HG02763 (cell line): ENCODE measurements around the gene TM2D1.
A peak's percentile ranks its signal among the peaks of the same experiment; 100 is the strongest.
"Not testable (repeated sequence)": the region's sequence is repeated elsewhere in the genome, so short reads cannot be mapped to it uniquely, and the experiment has no call there.

Experiments used
- ATAC-seq: cut with Tn5 transposase; IDR thresholded peaks from one replicate; pipeline ENCODE4 v1.9.1; 2021; ENCODE audit warnings: mild to moderate bottlenecking, moderate library complexity; ENCODE audit not compliant: unreplicated experiment

Gene TM2D1

GRCh38 chr1:61724813-61725694 is at the start of gene TM2D1:
Gene TM2D1, minus strand, starts transcription at chr1:61725141. Its CDS starts 21 bp downstream, at chr1:61725120.
- peak; percentile 100 for ATAC-seq

GRCh38 chr1:61770131-61770530 is 45.2 kb upstream of the TM2D1 start:
- ATAC-seq, result no peak

GRCh38 chr1:61757950-61758349 is 33.0 kb upstream of the TM2D1 start:
- no peak for ATAC-seq

GRCh38 chr1:61756773-61757172 is 31.8 kb upstream of the TM2D1 start:
- no peak for ATAC-seq

- ATAC-seq, result no peak
Measured at GRCh38 chr1:61754545-61754944, 29.6 kb upstream of the TM2D1 start.

GRCh38 chr1:61753998-61754508 is 29.1 kb upstream of the TM2D1 start:
- no peak for ATAC-seq

- ATAC-seq, result no peak
Measured at GRCh38 chr1:61752921-61753389, 28.0 kb upstream of the TM2D1 start.

GRCh38 chr1:61749574-61749973 is 24.6 kb upstream of the TM2D1 start:
- ATAC-seq, result no peak

- ATAC-seq, result no peak
Measured at GRCh38 chr1:61748566-61748965, 23.6 kb upstream of the TM2D1 start.

- ATAC-seq, result no peak
Measured at GRCh38 chr1:61746813-61747212, 21.9 kb upstream of the TM2D1 start.

- ATAC-seq, result no peak
Measured at GRCh38 chr1:61743716-61744580, 19.0 kb upstream of the TM2D1 start.

- no peak for ATAC-seq
Measured at GRCh38 chr1:61743431-61743705, 18.4 kb upstream of the TM2D1 start.

- ATAC-seq, result peak; percentile 53
Measured at GRCh38 chr1:61742620-61743430, 17.9 kb upstream of the TM2D1 start.

- ATAC-seq, result peak; percentile 76
Measured at GRCh38 chr1:61741711-61742619, 17.0 kb upstream of the TM2D1 start, which contains the start of gene PATJ. Gene PATJ, plus strand, starts transcription at chr1:61742480. Its CDS starts 20,413 bp downstream, at chr1:61762893.

GRCh38 chr1:61740751-61741700 is 16.1 kb upstream of the TM2D1 start:
- no peak for ATAC-seq

GRCh38 chr1:61732726-61733125 is 7.8 kb upstream of the TM2D1 start:
- ATAC-seq, result no peak

GRCh38 chr1:61730679-61731078 is 5.7 kb upstream of the TM2D1 start:
- not testable (repeated sequence) for ATAC-seq

GRCh38 chr1:61727544-61727943 is 2.6 kb upstream of the TM2D1 start:
- no peak for ATAC-seq

GRCh38 chr1:61724506-61724812 is 482 bp downstream of the TM2D1 start:
- no peak for ATAC-seq
